GM23248 (cell line): ENCODE data around the gene PRAMEF5. TPM values are rescaled to one million over a fixed set of nuclear protein-coding genes. Genes with fewer than 3 reads are reported as not detected.
"Not testable (repeated sequence)": the region's sequence is repeated elsewhere in the genome, so short reads cannot be mapped to it uniquely, and the experiment has no call there.

Experiments
- DNase-seq: peaks from one replicate; pipeline ENCODE4 v3.0.0-alpha.2; 2015
- H2AFZ ChIP-seq: fragments of 200-600 bp; sonication (generic); 2 replicates; pipeline ENCODE4 v1.6.1; 2016; ENCODE audit warnings: antibody characterized with exemption
- H3F3A ChIP-seq: fragments of 200-600 bp; sonication (generic); 2 replicates; pipeline ENCODE4 v1.6.1; 2016; ENCODE audit warnings: mild to moderate bottlenecking, antibody characterized with exemption, mixed run types; ENCODE audit not compliant: insufficient read depth
- H3K27ac ChIP-seq: fragments of 200-600 bp; sonication (generic); 2 replicates; pipeline ENCODE4 v1.5.1; 2016; ENCODE audit warnings: mild to moderate bottlenecking
- H3K27me3 ChIP-seq: fragments of 200-600 bp; sonication (generic); replicated peaks from 2 replicates; pipeline ENCODE4 v1.6.1; 2016; ENCODE audit warnings: mild to moderate bottlenecking; ENCODE audit not compliant: insufficient read depth
- H3K36me3 ChIP-seq: fragments of 200-600 bp; sonication (generic); 2 replicates; pipeline ENCODE4 v1.6.1; 2016; ENCODE audit warnings: low read depth, mild to moderate bottlenecking
- H3K4me1 ChIP-seq: fragments of 200-600 bp; sonication (generic); 2 replicates; pipeline ENCODE4 v1.6.1; 2016; ENCODE audit warnings: mild to moderate bottlenecking; ENCODE audit not compliant: insufficient read depth
- H3K4me2 ChIP-seq: fragments of 200-600 bp; sonication (generic); one replicate; pipeline ENCODE4 v1.6.1; 2016; ENCODE audit warnings: mild to moderate bottlenecking; ENCODE audit not compliant: unreplicated experiment
- H3K4me3 ChIP-seq: fragments of 200-600 bp; sonication (generic); 2 replicates; pipeline ENCODE4 v1.5.1; 2016; ENCODE audit warnings: mild to moderate bottlenecking
- H3K79me2 ChIP-seq: fragments of 200-600 bp; sonication (generic); 2 replicates; pipeline ENCODE4 v1.6.1; 2016; ENCODE audit warnings: mild to moderate bottlenecking; ENCODE audit not compliant: insufficient read depth
- H3K9ac ChIP-seq: fragments of 200-600 bp; sonication (generic); 2 replicates; pipeline ENCODE4 v1.6.1; 2016; ENCODE audit warnings: mild to moderate bottlenecking
- H3K9me2 ChIP-seq: fragments of 200-600 bp; sonication (generic); 2 replicates; pipeline ENCODE4 v1.6.1; 2016; ENCODE audit warnings: mixed run types, mild to moderate bottlenecking, moderate library complexity; ENCODE audit not compliant: insufficient read depth
- H3K9me3 ChIP-seq: fragments of 200-600 bp; sonication (generic); one replicate; pipeline ENCODE4 v1.6.1; 2017; ENCODE audit warnings: low read depth
- H4K20me1 ChIP-seq: fragments of 200-600 bp; sonication (generic); 2 replicates; pipeline ENCODE4 v1.6.0; 2016; ENCODE audit not compliant: insufficient read depth
- EZH2 ChIP-seq: fragments of 200-600 bp; sonication (generic); IDR thresholded peaks from 2 replicates; pipeline ENCODE4 v1.6.1; 2018; ENCODE audit warnings: antibody characterized with exemption, mild to moderate bottlenecking; ENCODE audit not compliant: insufficient read depth, poor library complexity, severe bottlenecking
- EZH2phosphoT487 ChIP-seq: fragments of 200-600 bp; sonication (generic); IDR thresholded peaks from 2 replicates; pipeline ENCODE4 v1.6.1; 2018; ENCODE audit warnings: antibody characterized with exemption, moderate library complexity, mild to moderate bottlenecking, low read depth; ENCODE audit not compliant: insufficient read depth
- WGBS, 2 experiments: methylation state at CpG; one replicate each; pipeline ENCODE4 v1.1.6; 2015 to 2017; ENCODE audit warnings: low lambda C conversion rate in 2 of 2, low coverage in 1 of 2; ENCODE audit errors: missing lambda C conversion rate in 2 of 2; 5-methylcytosine and 5-hydroxymethylcytosine counted together
- in situ Hi-C: fragments of 300-500 bp; cut with MboI; formaldehyde crosslinking; loops from 2 replicates; pipeline ENCODE4 v1.15.0; 2020
- polyA plus RNA-seq: library from polyadenylated mRNA; unstranded; fragments of >200 nt; fragmentation: Nextera tagmentation; extraction: Ambion mirVana; gene quantifications from 2 replicates; pipeline ENCODE4 v1.2.1, GENCODE V29; 2016
- total RNA-seq: library from RNA; depleted of rRNA; stranded (reverse); fragments of >200 nt; shearing (Covaris generic); gene quantifications from 2 replicates; pipeline ENCODE4 v1.2.3, GENCODE V29; 2014

The PRAMEF5 gene
- total and polyA plus RNA-seq, 2 experiments from 2014 or later = not detected

GRCh38 chr1:13224480-13225060, 29.4 kb upstream of the PRAMEF5 start:
- Histone ChIP-seq H3F3A (no peaks in the 10 kb centered on the region), H3K36me3 (no peaks in the 10 kb centered on the region), H3K79me2 (no peaks in the 10 kb centered on the region), H3K27ac (no peak overlapping the region), H4K20me1 (no peaks in the 10 kb centered on the region), H2AFZ (no peak overlapping the region), H3K9ac (no peak overlapping the region), H3K4me3 (no peak overlapping the region), H3K4me2 (no peak overlapping the region), H3K4me1 (no peaks in the 10 kb centered on the region), H3K9me2 (no peaks in the 10 kb centered on the region), H3K27me3 (no peaks in the 10 kb centered on the region), H3K9me3 (no peaks in the 10 kb centered on the region)
- DNase-seq = no peak
- in situ Hi-C loops = no loop called here
- TF ChIP-seq EZH2phosphoT487 (no peak), EZH2 (no peak)
- 38% methylated on average over 5 of the region's 5 CpGs for WGBS, 2 experiments

- H4K20me1 ChIP-seq, H3K27me3 ChIP-seq, H3K36me3 ChIP-seq, H3K4me1 ChIP-seq, H3K4me2 ChIP-seq, H3K9ac ChIP-seq, DNase-seq, H3K79me2 ChIP-seq, H3K4me3 ChIP-seq, H3K27ac ChIP-seq, H3K9me3 ChIP-seq, H3K9me2 ChIP-seq, H2AFZ ChIP-seq, in situ Hi-C loops, H3F3A ChIP-seq: not testable (repeated sequence)
- 24 to 31% methylated on average over 9 of the region's 9 CpGs for WGBS, 2 experiments
These were observed 28.3 kb upstream of the PRAMEF5 start, which contains the start of gene PRAMEF18 for GRCh38 chr1:13225675-13226204. PRAMEF18 (minus strand) TSS chr1:13226154; CDS start chr1:13226106, 48 bp downstream.

- H3K27ac ChIP-seq, H3K4me2 ChIP-seq, in situ Hi-C loops, H3F3A ChIP-seq, H3K9ac ChIP-seq, H3K79me2 ChIP-seq, H3K36me3 ChIP-seq, H4K20me1 ChIP-seq, H3K9me3 ChIP-seq, H3K9me2 ChIP-seq, H3K4me1 ChIP-seq, H3K4me3 ChIP-seq, DNase-seq, H3K27me3 ChIP-seq, H2AFZ ChIP-seq: not testable (repeated sequence)
- 33 to 34% methylated on average over 8 of the region's 8 CpGs for WGBS, 2 experiments
These were observed 26.5 kb upstream of the PRAMEF5 start for GRCh38 chr1:13227271-13228055.

GRCh38 chr1:13228343-13228781, 25.6 kb upstream of the PRAMEF5 start:
- peak; percentile 14 for DNase-seq
- no peaks in the 10 kb centered on the region for H3K79me2 ChIP-seq
- no peak overlapping the region for H3K4me2 ChIP-seq
- no peaks in the 10 kb centered on the region for H3K36me3 ChIP-seq
- no peaks in the 10 kb centered on the region for H3K4me1 ChIP-seq
- H3K9me2 ChIP-seq = no peaks in the 10 kb centered on the region
- no peak overlapping the region for H3K27ac ChIP-seq
- in situ Hi-C loops = no loop called here
- no peak overlapping the region for H2AFZ ChIP-seq
- H3F3A ChIP-seq = no peaks in the 10 kb centered on the region
- H4K20me1 ChIP-seq = no peaks in the 10 kb centered on the region
- WGBS, 2 experiments = 50 to 52% methylated on average over 7 of the region's 7 CpGs
- TF ChIP-seq EZH2phosphoT487 (no peak), EZH2 (no peak)
- H3K9me3 ChIP-seq = no peaks in the 10 kb centered on the region
- H3K4me3 ChIP-seq = no peak overlapping the region
- H3K27me3 ChIP-seq = no peaks in the 10 kb centered on the region
- no peak overlapping the region for H3K9ac ChIP-seq

GRCh38 chr1:13230096-13230495, 23.9 kb upstream of the PRAMEF5 start:
- H3K9ac ChIP-seq, H3F3A ChIP-seq, DNase-seq, H3K27me3 ChIP-seq, H4K20me1 ChIP-seq, H3K27ac ChIP-seq, in situ Hi-C loops, H3K9me3 ChIP-seq, H3K9me2 ChIP-seq, H2AFZ ChIP-seq, H3K79me2 ChIP-seq, H3K4me2 ChIP-seq, H3K36me3 ChIP-seq, H3K4me3 ChIP-seq, H3K4me1 ChIP-seq: not testable (repeated sequence)
- 48 to 51% methylated on average over 5 of the region's 5 CpGs for WGBS, 2 experiments

- H3K4me3 ChIP-seq, H3K36me3 ChIP-seq, H3K4me2 ChIP-seq, H3F3A ChIP-seq, DNase-seq, H3K27me3 ChIP-seq, H3K9ac ChIP-seq, H3K9me3 ChIP-seq, H4K20me1 ChIP-seq, H3K9me2 ChIP-seq, H3K79me2 ChIP-seq, H2AFZ ChIP-seq, in situ Hi-C loops, H3K27ac ChIP-seq, H3K4me1 ChIP-seq: not testable (repeated sequence)
- 37 to 43% methylated on average over 2 of the region's 2 CpGs for WGBS, 2 experiments
These were observed 23.4 kb upstream of the PRAMEF5 start for GRCh38 chr1:13230601-13231000.
